A673 (cell line): ENCODE data around the gene ANKRD11.

Source experiments
- CTCF ChIP-seq: fragments of 300-800, 200-600 bp; sonication (generic); conservative IDR thresholded peaks from 2 replicates; pipeline ENCODE4 v1.5.1; 2017; ENCODE audit warnings: low read depth, mild to moderate bottlenecking, antibody characterized with exemption, low read length, moderate library complexity, mixed read lengths
- EZH2 ChIP-seq: fragments of 200-600 bp; sonication (generic); IDR thresholded peaks from 2 replicates; pipeline ENCODE4 v1.6.1; 2017; ENCODE audit warnings: borderline replicate concordance, low read depth, mild to moderate bottlenecking, mixed read lengths, antibody characterized with exemption, low read length; ENCODE audit not compliant: poor library complexity, severe bottlenecking

GRCh38 chr16:89420204-89420603 lies 70.2 kb downstream of the ANKRD11 start:
- TF ChIP-seq CTCF, result no peak
- no peak for TF ChIP-seq EZH2
